Eye (tissue), 1 donor: ENCODE results near the gene CHAF1A.

ENCODE experiments used
- DNase-seq: peaks from one replicate; pipeline ENCODE4 v3.0.0-alpha.2; 2015

The CHAF1A gene

DNA sequence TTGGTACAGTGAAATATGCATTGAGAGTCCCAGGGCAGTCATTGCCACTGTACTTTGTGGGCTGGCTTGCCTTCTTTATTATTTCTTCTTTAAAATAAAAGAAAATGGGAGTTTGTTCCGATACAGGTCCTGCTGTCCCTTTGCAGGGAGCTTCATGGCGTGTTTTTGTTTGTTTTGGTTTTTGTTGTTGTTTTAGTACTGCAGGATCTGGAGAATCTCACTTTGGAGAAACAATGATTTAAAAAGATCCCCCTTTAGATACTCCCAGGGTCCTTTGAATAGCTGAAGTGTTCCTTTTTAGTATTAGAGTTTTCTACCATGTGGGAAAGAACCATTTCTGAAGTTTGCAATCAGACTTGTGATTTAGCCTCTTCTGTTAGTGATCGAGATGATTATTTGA, 11.1 kb downstream of the CHAF1A start:
- no peak for DNase-seq

DNA sequence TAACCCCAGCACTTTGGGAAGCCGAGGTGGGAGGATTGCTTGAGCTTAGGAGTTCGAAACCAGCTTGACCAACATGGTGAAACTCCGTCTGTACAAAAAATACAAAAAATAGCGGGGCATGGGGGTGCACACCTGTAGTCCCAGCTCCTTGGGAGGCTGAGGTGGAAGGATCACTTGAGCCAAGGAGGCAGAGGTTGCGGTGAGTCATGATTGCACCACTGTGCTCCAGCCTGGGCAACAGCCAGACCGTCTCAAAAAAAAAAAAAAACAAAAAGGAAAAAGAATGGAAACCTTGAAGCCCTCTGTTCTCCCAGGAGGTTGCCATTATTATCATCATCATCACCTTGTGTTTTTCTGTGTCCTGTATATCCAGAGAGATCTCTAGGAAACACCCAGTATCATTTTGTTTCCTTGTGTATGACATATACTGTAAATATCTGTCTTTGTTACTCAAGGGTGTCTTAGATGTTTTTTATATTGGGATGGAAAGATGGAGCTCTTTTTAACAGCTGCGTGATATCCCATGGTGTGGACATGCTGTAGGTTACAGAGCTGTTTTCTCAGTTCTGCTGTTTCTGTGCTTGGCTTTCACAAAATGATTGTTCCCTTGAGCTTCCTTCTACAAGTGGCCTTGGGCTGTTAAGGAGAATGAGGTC, 11.8 kb downstream of the CHAF1A start:
- DNase-seq, result peak; percentile 26

DNA sequence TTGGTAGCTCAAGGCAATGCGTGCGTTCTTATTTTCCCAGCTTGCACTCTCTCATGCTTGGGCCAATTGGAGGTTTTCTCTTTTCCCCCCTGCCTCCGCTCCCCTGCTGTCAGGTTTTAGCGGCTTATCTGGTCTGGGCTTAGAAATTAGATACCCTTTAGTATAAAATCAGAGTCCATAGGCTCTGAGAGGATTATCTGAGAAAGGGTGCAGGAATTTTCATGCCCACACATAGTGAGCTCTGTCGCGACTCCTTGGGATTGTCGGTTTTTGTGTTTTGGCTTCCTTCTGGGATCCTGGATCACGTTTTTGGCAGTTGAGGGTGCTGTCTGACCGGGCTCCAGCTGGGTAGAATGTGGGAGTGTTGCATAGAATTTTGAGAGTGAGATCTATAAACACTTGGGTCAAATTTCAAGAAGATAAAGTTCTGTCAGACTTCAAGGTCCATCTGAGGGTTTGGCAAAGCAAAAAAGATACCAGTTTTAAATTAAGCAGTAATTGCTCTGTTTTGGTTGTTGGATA, 12.4 kb downstream of the CHAF1A start:
- DNase-seq, result peak; percentile 59

DNA sequence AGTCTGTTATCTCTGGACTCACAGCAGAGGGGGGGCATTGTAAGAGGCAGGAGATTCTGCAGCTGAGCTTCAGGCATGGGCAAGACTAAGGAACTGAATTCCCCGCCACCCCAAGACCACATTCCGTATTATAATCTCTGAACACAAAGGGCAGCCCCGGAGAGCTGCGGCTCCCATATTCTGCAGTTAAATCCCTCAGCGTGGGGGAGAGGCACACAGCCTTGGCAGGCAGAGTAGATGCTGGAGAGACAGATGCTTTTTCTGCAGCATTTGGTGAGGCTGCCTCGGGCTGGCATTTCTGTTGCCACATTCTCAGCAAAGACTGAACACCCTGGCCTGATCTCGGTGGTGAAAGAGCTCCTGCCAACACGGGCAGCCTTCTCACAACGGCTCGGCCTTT, 12.9 kb downstream of the CHAF1A start:
- peak; percentile 41 for DNase-seq

DNA sequence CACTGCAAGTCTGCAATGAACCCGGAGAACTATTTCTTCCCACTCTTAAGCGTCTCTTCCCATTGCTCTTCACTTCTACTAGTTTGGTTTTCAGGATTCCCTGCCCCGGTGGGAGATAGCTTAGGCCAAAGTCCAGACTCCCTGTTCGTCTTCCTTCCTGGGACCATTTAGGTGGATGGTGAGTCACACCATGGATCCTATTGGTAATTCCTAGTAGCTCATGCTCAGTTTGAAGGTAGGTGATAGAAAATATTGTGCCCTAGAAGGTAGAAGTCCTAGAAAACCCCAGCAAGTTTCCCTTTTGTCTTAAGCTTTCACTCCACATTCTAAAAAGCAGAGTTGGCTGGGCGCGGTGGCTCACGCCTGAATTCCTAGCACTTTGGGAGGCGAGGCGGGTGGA, 13.8 kb downstream of the CHAF1A start:
- no peak for DNase-seq

DNA sequence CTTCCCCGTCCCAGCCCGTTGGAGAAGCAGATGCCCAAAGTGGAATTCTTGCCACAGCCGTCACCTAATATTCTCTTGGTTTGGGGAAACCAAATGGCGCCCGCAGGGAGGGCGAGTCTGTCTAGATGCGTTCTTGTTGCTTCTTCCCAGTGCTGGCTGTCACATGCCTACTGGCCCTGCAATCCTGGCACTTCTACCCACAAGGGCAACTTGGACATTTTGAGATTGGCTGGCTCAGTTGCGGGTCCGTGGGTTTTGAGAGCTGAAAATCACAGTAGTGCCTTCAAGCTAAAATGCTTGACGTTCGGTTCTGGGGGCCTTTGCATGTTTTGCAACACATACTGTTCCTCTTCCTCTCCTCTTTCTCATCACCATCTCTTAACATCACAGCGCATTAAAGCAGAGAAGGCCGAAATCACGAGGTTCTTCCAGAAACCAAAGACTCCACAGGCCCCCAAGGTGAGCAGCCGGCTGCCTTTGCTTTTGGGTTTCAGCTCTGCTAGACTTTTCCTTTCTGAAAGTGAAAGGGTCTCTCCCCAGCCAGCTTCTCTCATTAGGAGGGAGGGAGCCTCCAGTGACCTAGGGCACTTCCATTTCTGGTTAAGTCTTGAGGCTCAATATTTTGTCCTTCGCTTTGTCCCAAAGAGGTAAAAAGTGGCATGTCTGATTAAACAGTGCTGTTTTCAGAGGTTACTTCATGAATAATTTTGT, 21.1 kb downstream of the CHAF1A start:
- no peak for DNase-seq

DNA sequence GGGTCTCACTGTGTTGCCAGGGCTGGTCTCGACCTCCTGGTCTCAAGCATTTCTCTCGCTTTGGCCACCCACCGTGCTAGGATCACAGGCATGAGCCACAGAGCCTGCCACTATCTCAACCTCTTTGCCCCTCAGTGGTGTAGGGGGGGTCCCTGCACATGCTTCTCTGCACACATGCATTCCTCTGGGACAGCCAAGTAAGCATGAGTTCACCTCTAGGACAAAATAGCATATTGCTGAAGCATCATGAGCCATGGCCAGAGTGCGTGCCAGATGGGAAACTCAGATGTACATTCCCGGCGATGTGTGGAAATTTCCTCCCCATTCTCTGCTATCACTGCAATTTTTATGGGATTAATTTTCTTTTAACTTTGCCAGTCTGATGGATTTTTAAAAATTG, 23.1 kb downstream of the CHAF1A start:
- no peak for DNase-seq

DNA sequence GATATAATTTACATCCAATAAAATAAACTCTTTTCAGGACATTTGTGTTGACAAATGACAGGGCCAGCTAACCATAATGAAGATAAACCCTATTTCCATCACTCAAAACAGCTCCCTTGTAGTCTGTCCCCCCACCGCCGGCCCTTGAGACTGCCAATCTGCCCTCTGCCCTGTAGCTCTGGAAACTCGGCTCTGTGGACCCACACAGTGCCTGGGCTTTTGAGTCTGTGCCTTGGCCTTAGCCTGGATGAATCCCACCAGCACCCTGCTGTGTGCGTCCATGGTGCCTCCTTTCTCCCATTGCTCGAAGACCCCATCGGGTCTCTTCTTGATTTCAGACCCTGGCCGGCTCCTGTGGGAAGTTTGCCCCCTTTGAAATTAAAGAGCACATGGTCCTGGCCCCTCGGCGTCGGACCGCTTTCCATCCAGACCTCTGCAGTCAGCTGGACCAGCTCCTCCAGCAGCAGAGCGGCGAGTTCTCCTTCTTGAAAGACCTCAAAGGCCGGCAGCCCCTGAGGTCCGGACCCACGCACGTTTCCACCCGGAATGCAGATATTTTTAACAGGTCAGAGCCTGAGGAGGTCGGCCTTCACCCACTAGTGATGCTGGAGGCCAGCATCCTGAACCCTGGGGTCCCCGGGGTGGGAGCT, 26.0 kb downstream of the CHAF1A start:
- no peak for DNase-seq

DNA sequence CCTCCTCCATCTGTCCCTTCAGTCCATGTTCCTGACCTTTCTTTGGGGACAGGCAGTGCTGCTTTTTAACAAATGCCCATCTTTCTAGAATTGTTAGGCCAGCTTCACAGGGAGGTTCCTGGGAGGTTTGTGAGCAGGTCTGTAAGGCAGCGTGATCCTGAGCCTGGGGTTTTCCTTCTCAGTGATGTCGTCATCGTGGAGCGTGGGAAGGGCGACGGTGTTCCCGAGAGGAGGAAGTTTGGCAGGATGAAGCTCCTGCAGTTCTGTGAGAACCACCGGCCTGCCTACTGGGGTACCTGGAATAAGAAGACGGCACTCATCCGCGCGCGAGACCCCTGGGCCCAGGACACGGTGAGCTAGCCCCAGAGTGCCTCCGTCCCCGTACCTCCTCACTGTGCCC, 26.8 kb downstream of the CHAF1A start:
- no peak for DNase-seq

DNA sequence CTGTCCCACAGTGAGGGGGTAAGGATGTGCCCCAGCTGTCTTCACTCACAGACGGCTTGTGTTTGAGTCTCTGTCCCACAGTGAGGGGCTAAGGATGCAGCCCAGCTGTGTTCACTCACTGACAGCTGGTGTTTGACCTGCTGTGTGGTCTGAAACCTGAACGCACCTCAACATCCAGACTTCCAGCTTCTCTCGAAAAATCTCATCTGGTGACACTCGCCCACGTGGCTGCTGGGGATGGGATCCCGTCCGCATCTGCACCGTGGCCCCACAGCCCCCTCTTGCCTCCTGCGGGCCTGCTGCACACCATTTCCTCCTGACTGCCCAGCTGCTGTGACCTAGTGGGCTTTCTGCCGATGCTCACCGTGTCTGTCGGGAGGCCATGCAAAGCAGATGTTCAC, 27.3 kb downstream of the CHAF1A start:
- DNase-seq, result no peak

DNA sequence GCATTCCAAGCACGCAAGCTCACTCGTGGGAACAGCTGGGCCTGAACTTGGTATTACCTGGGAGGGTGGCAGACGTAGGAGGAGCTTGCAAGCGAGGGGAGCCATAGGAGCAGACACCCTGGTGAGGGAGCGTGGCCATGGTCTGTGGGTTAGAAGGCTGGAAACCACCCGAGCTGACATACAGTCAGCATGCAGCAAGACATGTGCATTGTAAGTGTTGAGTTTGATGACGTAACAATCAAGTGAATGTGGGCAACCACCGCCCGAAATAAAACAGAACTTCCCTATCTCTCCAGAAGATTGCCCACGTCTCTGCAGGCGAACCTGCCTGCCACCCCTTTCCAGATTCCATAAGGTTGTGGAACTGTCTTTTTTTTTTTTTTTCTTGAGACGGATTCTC, 28.3 kb downstream of the CHAF1A start:
- no peak for DNase-seq

DNA sequence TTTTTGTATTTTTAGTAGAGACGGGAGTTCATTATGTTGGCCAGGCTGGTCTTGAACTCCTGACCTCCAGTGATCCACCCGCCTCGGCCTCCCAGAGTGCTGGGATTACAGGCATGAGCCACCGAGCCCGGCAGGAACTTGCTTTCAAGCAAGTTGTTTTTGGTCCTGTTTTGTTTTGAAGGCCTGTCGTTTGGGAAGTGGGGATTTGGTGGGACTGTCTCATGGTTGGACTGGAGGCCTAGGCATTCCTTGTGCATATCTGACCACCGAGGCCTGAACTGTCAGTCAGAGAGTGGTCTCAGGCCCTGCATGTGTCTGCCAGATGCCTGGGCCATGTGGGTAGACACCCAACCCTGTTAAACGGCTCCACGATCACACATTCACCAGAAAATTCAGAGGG, 28.9 kb downstream of the CHAF1A start:
- DNase-seq, result no peak

DNA sequence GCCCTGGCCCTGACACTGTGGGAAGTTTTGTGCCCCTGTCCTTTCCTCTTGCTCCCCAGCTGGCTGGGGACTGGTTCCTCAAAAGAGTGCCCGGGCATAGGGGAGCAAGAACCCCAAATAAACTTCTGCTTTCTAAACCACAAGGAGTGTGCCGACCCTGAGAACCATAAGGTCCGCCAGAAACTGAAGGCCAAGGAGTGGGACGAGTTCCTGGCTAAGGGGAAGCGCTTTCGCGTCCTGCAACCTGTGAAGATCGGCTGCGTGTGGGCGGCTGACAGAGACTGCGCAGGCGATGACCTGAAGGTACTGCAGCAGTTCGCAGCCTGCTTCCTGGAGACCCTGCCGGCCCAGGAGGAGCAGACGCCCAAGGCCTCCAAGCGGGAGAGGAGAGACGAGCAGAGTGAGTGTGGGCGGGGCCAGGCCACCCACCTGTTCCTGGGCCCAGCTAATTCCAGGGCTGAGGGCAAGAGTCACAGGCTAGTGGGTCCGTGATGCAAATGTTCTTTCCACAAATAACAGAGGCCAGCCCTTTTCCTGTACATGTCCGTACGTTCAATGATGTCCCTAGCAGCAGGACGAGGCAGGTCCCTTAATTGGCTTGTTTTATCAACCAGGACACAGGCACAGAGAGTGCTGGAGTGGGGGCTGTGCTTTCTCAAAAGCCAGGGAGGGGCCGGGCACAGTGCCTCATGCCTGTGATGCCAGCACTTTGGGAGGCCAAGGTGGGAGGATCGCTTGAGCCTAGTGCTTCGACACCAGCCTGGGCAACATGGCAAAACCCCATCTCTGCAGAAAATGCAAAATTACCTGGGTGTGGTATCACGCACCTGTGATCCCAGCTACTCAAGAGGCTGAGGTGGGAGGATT, 29.6 kb downstream of the CHAF1A start:
- DNase-seq, result no peak

DNA sequence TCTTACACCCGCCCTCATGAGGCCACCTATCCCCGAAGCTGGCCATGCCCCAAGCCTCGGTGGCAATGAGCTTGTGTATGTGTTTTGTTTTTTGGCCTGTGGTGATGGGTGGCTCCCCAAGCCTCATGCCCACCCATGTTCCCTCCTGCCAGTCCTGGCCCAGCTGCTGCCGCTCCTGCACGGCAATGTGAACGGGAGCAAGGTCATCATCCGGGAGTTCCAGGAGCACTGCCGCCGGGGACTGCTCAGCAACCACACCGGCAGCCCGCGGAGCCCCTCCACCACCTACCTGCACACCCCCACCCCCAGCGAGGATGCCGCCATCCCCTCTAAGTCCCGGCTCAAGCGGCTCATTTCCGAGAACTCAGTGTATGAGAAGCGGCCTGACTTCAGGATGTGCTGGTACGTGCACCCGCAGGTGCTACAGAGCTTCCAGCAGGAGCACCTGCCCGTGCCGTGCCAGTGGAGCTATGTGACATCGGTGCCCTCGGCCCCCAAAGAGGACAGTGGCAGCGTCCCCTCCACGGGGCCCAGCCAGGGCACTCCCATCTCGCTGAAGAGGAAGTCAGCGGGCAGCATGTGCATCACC, 30.6 kb downstream of the CHAF1A start:
- no peak for DNase-seq

DNA sequence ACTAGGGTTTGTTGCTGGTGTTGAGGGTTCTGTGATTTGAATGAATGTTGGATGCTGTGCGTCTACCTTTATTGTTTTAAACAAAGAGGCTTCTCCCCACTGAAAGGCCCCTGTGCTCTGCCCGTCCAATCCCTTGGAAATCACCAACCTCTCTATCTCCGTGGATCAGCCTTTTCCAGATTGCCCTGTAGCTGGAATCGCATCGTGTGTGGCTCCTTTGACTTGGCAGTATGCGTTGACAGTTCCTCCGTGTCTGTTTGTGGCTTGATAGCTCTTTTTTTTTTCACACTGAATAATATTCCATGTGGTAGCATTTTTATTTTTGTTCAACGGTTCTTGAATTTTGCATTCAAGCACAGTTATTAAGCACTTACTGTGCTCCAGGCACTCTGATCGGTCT, 32.0 kb downstream of the CHAF1A start:
- no peak for DNase-seq

DNA sequence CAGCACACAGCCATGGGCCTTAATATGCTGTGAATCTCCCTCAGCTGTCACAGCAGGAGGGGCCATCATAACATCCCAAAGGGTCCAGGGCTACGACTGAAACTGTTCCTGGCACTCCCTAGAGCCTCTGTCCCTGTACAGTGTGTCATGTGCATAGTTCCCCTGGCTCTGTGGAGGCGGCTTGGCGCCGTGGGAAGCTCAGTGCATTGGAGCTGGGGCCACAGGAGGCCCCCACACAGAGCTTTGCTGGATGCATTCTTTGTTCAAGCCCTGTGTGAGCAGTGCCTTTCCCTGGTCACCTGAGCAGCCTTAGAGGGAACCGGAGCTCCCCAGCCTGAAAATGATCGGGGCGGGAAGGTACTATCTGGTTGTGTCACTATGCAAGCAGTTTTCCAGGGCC, 33.8 kb downstream of the CHAF1A start:
- DNase-seq, result no peak

DNA sequence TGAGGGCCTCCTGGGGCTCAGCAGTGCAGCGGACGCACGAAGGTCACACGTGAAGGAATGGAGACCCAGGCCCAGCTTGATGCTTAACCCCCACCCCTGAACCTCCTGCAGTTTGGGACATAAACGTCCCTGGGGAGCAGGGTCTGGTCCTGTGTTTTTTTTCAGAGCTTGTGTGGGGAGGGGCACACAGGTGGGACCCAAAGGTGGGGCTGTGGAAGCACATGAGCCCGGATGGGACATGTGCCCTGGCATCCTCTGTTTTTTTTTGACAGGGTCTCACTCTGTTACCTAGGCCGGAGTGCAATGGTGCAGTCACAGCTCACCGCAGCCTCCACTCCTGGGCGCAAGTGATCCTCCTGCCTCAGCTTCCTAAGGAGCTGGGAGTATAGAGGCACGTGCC, 34.7 kb downstream of the CHAF1A start:
- DNase-seq, result no peak

DNA sequence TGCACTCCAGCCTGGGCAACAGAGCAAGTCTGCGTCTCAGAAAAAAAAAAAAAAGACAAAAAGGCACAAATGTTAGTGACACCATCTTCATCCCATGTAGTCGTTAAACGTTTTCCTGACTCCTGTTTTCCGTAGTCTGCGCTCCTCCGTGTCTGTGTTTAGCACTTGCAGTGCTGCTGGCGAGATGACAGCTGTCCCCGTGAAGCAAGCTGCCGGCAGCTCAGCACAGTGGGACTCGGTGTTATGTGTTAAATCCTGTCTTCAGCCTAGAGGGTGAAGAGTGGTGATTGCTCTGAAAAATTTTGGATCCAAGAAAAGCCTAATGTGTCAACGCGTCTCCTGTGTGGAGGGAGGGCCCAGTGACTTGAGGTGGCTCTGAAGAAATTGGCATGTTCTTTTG, 36.8 kb downstream of the CHAF1A start:
- DNase-seq, result no peak

DNA sequence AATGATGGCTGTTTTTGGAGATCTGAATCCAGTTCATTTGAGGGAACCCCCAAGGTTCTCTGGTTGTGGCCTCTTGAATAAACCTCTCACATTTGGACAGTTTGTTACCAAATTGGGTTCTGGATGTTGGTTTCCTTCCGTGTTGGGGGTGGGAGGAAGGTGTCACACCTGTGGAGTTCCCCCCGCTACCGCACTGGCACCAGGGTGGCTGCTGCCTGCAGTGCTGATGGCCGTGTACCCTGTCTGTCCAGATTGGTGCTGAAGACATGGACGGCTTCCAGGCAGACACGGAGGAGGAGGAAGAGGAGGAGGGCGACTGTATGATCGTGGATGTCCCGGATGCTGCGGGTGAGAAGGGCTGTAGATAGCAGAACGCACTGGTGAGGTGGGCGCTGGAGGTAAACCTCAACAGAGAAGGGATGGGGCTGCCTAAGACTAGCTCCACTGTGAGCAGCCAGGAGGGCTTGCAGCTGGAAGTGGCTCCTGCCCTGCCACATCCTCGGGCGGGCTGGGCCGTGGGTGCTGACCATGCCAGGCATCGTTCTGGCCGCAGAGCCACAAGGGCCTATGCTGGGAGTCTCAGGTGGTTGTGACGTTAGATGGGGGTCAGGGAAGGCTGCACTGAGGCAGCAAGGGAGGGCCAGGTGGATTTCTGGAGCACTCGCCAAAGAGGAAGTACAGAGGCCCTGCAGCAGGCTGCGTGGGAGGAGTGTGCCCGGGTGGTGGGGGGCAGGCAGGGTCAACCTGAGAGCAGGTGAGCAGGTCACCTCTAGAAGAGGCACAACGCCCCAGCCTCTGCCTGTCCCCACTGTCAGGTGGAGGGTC, 39.8 kb downstream of the CHAF1A start:
- no peak for DNase-seq

DNA sequence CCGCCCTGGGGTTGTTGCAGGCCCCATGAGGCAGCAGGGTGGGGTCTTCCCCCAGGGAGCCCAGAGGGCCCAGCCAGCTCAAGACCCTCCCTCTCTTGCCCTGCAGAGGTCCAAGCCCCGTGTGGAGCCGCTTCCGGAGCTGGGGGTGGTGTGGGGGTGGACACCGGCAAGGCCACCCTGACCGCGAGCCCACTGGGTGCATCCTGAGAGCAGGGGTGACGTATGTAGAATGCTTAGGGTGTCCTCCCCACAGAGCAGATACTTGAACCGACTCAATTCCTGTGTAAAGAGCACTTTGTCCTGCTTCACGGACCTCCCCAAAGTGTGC, 40.3 kb downstream of the CHAF1A start:
- DNase-seq, result no peak

DNA sequence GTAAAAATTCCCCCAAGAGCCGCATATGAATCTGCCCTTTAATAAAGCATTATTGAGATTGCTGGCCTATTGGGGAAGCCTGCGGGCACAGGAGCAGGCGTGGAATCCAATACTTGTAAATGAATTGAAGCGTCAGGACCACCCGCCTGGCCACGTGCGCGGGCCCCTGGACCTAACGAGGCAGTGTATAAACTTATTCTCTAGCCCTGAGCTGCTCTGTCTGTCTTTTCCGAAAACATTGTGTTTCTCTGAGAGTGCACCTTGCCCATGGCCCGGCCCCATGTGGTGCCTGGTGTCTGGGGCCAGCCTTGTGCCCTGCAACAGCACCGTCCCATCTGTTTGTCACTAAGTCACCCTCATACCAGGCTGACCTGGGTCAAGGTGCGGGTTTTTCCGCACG, 40.7 kb downstream of the CHAF1A start:
- no peak for DNase-seq
